Osteocyte (in vitro differentiated cells): ENCODE data around the gene CDA. TPM values are rescaled to one million over a fixed set of nuclear protein-coding genes. Genes with fewer than 3 reads are reported as not detected.

Experiments
- DNase-seq: peaks from one replicate; pipeline ENCODE4 v3.0.0; 2021; ENCODE audit warnings: mixed read lengths; ENCODE audit not compliant: unreplicated experiment; ENCODE audit errors: extremely low spot score
- H3K27ac Mint-ChIP-seq: one replicate; pipeline ENCODE4 v1.8.0; 2021; ENCODE audit warnings: mild to moderate bottlenecking, mixed read lengths; ENCODE audit not compliant: unreplicated experiment
- H3K27me3 Mint-ChIP-seq: one replicate; pipeline ENCODE4 v1.8.0; 2021; ENCODE audit warnings: mixed read lengths; ENCODE audit not compliant: unreplicated experiment
- H3K36me3 Mint-ChIP-seq: one replicate; pipeline ENCODE4 v1.8.0; 2021; ENCODE audit warnings: mixed read lengths; ENCODE audit not compliant: unreplicated experiment
- H3K4me1 Mint-ChIP-seq: one replicate; pipeline ENCODE4 v1.8.0; 2021; ENCODE audit warnings: mixed read lengths; ENCODE audit not compliant: unreplicated experiment
- H3K4me3 Mint-ChIP-seq: one replicate; pipeline ENCODE4 v1.8.0; 2021; ENCODE audit warnings: mild to moderate bottlenecking, moderate library complexity, mixed read lengths; ENCODE audit not compliant: unreplicated experiment
- H3K9me3 Mint-ChIP-seq: one replicate; pipeline ENCODE4 v1.8.0; 2021; ENCODE audit warnings: mixed read lengths; ENCODE audit not compliant: unreplicated experiment
- CTCF ChIP-seq: fragments of 200-600 bp; sonication (generic); IDR thresholded peaks from 2 replicates; pipeline ENCODE4 v1.5.0; 2021; ENCODE audit warnings: antibody characterized with exemption, mild to moderate bottlenecking, moderate library complexity
- total RNA-seq: library from RNA; stranded (reverse); gene quantifications from 2 replicates; pipeline ENCODE4 v1.2.1, GENCODE V29; 2021

The CDA gene
- total RNA-seq, 1 donor from 2014 or later: not detected

GRCh38 chr1:20611652-20612051 is 22.8 kb downstream of the CDA start:
- Mint-ChIP-seq H3K4me3 (no peak overlapping the region), H3K36me3 (no peaks in the 10 kb centered on the region), H3K27me3 (no peaks in the 10 kb centered on the region), H3K27ac (no peak overlapping the region), H3K9me3 (no peaks in the 10 kb centered on the region), H3K4me1 (peaks cover 31% of the 10 kb centered on the region)
- TF ChIP-seq CTCF: no peak
- no peak for DNase-seq

GRCh38 chr1:20612221-20612746 is 23.4 kb downstream of the CDA start:
- Mint-ChIP-seq H3K4me3 (no peak overlapping the region), H3K4me1 (peaks cover 31% of the 10 kb centered on the region), H3K27me3 (no peaks in the 10 kb centered on the region), H3K9me3 (no peaks in the 10 kb centered on the region), H3K27ac (no peak overlapping the region), H3K36me3 (no peaks in the 10 kb centered on the region)
- no peak for TF ChIP-seq CTCF
- DNase-seq: no peak

- DNase-seq: no peak
- H3K4me1 Mint-ChIP-seq: peaks cover 31% of the 10 kb centered on the region
- no peak for TF ChIP-seq CTCF
- peak overlapping the region; percentile 90 for H3K27ac Mint-ChIP-seq
- H3K27me3 Mint-ChIP-seq: no peaks in the 10 kb centered on the region
- no peak overlapping the region for H3K4me3 Mint-ChIP-seq
- no peaks in the 10 kb centered on the region for H3K9me3 Mint-ChIP-seq
- H3K36me3 Mint-ChIP-seq: no peaks in the 10 kb centered on the region
Observed at GRCh38 chr1:20614131-20614579, 25.3 kb downstream of the CDA start.

- Mint-ChIP-seq H3K27me3 (no peaks in the 10 kb centered on the region), H3K27ac (peak overlapping the region; percentile 18), H3K36me3 (no peaks in the 10 kb centered on the region), H3K4me3 (no peak overlapping the region), H3K4me1 (peaks cover 31% of the 10 kb centered on the region), H3K9me3 (no peaks in the 10 kb centered on the region)
- TF ChIP-seq CTCF: no peak
- DNase-seq: no peak
Observed at GRCh38 chr1:20615946-20616846, 27.3 kb downstream of the CDA start.

GRCh38 chr1:20616847-20617487 is 28.1 kb downstream of the CDA start:
- H3K9me3 Mint-ChIP-seq: no peaks in the 10 kb centered on the region
- no peak for TF ChIP-seq CTCF
- H3K4me1 Mint-ChIP-seq: peaks cover 31% of the 10 kb centered on the region
- H3K36me3 Mint-ChIP-seq: no peaks in the 10 kb centered on the region
- H3K27ac Mint-ChIP-seq: no peak overlapping the region
- no peak overlapping the region for H3K4me3 Mint-ChIP-seq
- no peak for DNase-seq
- H3K27me3 Mint-ChIP-seq: no peaks in the 10 kb centered on the region
